ENCODE data around the gene EXOC6B.

DNA sequence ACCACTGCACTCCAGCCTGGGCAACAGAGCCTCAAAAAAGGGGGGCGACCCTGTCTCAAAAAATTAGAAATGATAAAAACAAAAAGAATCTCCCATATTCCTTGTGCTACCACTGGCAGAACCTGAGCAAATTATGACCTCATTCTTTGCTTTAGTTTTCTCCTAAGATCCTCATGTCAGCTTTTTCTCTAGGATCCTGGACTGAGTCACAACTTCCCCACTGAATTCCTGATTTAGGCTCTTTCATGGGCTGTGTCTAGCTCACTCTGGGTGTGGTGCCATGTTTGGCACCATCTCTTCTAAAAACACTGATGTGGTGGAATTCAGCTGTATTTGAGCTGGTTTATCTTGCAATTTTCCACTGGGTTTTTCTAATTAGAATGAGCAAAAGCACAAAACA is 37.1 kb downstream of the EXOC6B start:
- no peak for TF ChIP-seq POLR2AphosphoS5 (IDR thresholded peaks at IDR 0.05; ENCODE audit: borderline replicate concordance, low read depth, low read length)
- TF ChIP-seq EZH2 (IDR thresholded peaks at IDR 0.05), result no peak
- no peak for TF ChIP-seq FOXP2 (optimal IDR thresholded peaks at IDR 0.05; ENCODE audit: control extremely low read depth, extremely low read length, insufficient read depth)

Measured in SK-N-MC (cell line).